HG03354 (cell line): ENCODE measurements around the gene RALB.

Experiments
- ATAC-seq: cut with Tn5 transposase; IDR thresholded peaks from one replicate; pipeline ENCODE4 v1.9.1; 2021; ENCODE audit warnings: mild to moderate bottlenecking; ENCODE audit not compliant: unreplicated experiment, poor library complexity, severe bottlenecking

RALB gene, protein sequence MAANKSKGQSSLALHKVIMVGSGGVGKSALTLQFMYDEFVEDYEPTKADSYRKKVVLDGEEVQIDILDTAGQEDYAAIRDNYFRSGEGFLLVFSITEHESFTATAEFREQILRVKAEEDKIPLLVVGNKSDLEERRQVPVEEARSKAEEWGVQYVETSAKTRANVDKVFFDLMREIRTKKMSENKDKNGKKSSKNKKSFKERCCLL

GRCh38 chr2:120252225-120253020, at the start of gene RALB:
TSS of gene RALB (plus strand) at chr2:120252852. CDS start at chr2:120278665, 25,813 bp downstream.
- ATAC-seq: peak; percentile 93

DNA sequence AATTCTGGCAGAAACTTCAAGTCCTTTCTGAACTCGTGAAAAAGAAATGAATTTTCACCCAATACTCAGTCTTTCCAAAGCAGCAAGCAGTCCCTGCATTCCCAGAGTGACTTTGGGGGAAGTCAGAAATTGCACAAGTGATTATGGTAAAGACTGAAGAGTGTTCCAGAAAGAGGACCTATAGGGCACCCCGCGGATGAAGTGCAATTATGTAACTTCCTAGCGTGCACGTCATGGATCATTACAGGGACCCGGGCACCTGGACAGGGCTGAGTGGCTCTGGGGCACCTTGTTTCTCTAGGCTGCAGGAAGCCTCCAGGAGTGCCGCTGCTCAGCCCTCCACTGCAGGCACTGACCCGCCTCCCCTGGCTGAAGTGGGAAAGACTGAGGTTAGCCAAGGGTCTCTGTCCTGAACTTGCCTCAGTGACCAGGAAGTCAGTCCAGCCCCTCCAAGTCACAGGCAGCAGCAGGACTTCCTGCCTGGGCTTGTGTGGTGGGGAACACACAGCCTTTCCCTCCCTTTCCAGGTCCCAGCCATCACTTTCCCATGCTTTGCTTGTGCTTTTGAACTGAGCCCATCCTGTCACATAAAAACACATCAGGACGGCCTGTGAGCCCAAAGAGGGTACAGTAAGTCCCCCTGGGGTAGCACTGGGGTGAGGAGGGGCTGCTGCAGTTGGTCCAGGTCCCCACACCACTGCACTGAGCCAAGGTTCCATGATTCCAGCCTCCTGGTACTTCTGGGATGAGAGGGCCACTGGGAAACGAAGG, 49.2 kb upstream of the RALB start:
- ATAC-seq: no peak

- no peak for ATAC-seq
Observed at GRCh38 chr2:120204022-120204405, 48.6 kb upstream of the RALB start.

DNA sequence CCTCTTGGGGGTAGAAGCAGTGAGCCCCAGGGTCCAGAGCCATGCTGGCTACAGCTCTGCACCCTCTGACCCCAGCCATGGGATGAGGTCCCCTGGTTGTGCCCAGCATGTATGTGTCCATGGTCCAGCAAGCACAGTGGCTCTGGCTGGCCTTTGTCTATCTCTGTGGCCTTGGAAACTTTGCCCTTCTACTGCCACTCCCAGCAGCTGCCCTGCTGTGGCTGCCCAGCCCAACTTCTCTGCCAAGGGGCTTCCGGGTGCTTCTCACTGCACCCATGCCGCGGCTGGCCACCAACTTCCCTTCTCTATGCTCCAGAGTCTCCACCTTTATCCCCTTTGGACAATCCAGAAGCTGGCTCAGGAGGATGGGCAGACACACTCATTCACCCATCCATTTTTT, 48.2 kb upstream of the RALB start:
- ATAC-seq: no peak

DNA sequence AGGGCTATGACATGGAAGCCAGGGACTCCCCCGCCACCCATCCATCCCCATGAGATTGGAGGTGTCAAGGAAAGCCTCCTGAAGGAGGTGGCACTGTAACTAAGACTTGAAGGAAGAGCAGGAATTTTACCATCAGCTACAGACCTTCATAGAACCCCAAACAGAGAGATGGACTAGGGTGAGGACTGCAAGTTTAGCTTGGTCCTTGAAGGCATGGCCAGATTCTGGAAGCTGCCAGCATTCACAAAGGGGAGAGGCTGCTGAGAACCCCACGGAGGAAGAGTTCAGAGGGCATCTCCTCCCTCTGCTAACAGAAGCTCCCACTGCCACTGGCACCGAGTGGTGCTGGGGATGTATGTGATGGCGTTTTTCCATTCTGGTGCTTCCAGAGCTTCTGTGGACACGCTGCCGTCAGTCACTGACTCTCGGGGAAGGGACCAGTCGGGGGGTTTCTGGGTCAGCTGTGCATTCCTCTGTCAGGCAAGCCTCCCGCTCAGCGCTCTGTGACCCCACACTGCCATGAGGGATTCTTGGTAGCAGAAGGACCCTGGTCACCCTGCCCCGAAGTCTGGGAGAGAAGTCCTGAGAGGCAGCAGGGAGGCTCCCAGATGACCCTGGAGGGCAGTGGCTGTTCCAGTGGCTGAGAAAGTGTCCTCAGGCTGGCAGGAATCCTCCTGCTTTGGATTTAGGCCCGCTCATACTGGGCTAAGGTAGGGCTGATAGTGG, 47.5 kb upstream of the RALB start:
- no peak for ATAC-seq

DNA sequence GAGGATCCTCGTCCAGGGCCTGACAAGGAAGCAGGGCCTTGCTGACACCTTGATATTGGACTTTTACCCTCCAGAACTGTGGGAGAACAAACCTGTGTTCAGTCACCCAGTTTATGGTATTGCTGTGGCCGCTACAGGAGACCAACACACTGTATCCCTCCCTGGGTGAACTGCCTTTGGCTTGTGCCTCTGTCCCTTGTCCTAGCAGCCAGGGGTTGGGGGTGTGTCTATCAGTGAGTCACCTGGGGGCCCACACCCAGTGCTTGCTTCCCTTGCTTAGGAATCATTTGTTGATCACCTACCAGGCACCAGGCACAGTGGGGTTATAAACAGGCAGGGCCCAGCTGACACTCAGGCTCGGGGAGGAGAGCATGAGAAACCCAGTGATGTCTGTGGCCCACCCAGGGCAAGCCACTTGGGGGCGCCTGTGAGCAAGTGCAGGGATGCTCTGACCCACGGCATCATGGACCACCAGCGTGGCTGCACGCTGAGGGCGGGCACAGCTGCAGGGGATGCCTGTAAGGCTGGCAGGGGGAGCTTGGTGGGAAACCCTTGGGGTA, 46.5 kb upstream of the RALB start:
- ATAC-seq: no peak

DNA sequence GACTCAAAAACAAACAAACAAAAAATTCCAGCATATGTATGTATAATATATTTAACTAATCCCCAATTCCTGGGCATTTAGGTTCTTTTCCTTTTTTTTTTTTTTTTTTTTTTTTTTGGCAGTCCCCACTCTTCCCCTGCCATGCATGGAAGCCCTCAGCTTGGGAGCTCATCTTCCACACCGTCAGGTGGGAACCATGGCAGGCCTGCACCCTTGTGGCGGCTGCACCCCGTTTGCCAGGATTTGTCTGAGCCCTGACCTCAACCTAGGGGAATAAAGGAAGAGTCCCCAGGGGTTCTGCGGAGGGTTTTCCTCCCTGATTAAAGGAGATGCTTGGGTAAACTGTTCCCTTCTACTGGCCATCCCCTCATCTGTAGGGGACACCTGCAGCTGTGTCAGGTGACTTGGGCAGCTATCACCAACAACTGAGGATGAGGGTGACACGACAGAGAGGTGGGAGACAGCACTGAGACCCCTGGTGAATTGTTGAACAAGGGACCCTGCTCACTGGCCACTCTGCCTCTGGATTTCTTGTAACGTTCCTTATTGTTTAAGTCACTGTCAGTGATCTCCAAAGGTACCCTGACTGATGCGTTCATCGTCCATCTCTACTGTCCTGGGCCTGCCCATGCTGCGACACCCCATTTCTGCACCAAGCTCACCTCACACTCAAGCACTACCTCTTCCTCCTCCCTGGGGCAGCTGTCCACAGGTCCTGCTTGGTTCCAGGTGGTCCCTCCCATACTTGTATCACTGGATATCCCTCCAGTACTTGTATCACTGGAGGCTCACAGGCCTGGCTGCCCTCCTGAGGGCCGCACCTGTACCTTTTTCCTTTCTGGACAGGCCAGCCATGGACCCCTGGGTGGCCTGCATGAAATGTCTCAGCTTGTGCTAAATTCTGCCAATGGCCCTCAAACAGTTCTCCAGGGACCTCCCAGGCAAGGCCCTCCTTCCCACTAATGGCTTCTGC, 44.0 kb upstream of the RALB start:
- ATAC-seq: no peak

GRCh38 chr2:120209427-120210269, 43.0 kb upstream of the RALB start:
- no peak for ATAC-seq

GRCh38 chr2:120210270-120210693, 42.4 kb upstream of the RALB start:
- no peak for ATAC-seq

DNA sequence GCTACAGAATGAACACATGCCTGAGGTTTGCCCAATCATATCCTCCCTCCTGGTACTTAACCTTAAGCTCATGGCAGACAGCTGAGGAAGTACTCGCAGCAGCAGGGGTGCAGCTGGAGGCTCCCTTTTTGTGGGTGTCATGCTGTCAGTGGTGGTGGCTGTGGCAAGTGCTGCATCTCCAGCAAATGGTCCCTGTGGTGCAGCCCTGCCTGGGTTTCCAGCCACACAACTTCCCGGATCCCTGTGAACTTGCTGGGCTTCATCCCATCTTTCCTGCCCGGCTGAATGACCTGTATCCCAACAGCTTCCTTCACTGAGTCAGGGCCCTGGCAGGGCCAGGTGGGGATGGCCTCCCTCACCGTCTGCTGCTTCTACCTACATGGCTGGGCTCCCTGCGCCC, 34.5 kb upstream of the RALB start:
- ATAC-seq: no peak

DNA sequence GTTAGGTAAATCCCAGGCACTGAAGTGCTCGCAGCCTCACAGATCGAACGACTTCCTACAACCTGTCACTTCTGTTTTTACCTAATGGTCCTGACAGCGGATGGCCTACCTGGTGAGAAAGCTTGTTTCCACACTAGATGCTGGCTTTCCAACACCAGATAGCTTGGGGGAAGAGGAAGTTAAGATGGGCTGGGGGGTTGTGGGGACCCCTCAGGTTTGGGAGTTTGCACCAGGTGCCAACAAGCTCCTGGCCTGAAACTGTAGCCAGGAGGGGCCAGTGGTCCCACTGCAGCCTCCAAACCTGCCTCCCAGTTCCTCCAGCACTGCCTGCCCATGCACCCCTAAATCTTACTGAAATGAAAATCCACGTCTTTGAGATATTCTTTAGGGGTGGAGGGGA, 33.4 kb upstream of the RALB start:
- no peak for ATAC-seq

GRCh38 chr2:120219766-120220165, 32.9 kb upstream of the RALB start:
- no peak for ATAC-seq

GRCh38 chr2:120220756-120221155, 31.9 kb upstream of the RALB start:
- ATAC-seq: no peak

DNA sequence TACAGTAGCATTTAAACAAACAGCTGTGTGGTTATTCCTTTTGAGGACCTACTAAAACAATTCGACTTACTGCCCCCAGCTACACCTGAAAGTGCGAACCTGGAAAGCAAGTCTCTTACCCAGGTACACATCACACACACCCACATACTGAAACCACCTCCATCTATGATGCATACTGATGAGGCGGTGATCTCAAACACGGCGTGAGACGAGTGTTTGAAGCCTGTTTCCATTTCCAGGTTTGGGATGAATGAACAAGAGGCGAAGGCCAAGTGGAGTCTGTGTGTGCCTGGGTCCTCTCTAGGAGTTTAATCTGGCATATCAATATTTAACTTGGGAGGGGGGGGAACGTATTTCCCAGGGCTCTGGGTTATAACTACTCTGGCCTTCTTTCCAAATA, 31.0 kb upstream of the RALB start:
- ATAC-seq: no peak

- ATAC-seq: no peak
Observed at GRCh38 chr2:120222186-120223033, 30.2 kb upstream of the RALB start.

- peak; percentile 84 for ATAC-seq
Observed at GRCh38 chr2:120223034-120223912, 29.4 kb upstream of the RALB start, which contains the start of gene TMEM185B. TSS of gene TMEM185B (minus strand) at chr2:120223400. CDS start at chr2:120222976, 424 bp downstream.
